ENCODE measurements around the gene SOBP. TPM values are rescaled to one million over a fixed set of nuclear protein-coding genes. Genes with fewer than 3 reads are reported as not detected.

The SOBP gene
- total and polyA plus RNA-seq, 7 donors, result 5.7 to 27.6 (median 19.5) TPM

GRCh38 chr6:107690643-107691061 lies 200.7 kb downstream of the SOBP start:
- no peaks in the 10 kb centered on the region for H3K36me3 ChIP-seq (ENCODE audit: insufficient read depth in 1 of 2, low read depth in 1 of 2)
- no peaks in the 10 kb centered on the region for H3K9me3 ChIP-seq
- H3K4me1 ChIP-seq, result no peaks in the 10 kb centered on the region
- no peaks in the 10 kb centered on the region for H3K27me3 ChIP-seq (ENCODE audit: insufficient read depth in 3 of 3, low read length in 2 of 3)
- DNase-seq, result no peak
- intact Hi-C loops (cut with DNase I), result no loop called here
- no peak overlapping the region for H3K4me3 ChIP-seq
- 31 to 32% (median 32%) methylated on average over 6 of the region's 6 CpGs for WGBS, 3 donors
- TF ChIP-seq, protein P1, sequence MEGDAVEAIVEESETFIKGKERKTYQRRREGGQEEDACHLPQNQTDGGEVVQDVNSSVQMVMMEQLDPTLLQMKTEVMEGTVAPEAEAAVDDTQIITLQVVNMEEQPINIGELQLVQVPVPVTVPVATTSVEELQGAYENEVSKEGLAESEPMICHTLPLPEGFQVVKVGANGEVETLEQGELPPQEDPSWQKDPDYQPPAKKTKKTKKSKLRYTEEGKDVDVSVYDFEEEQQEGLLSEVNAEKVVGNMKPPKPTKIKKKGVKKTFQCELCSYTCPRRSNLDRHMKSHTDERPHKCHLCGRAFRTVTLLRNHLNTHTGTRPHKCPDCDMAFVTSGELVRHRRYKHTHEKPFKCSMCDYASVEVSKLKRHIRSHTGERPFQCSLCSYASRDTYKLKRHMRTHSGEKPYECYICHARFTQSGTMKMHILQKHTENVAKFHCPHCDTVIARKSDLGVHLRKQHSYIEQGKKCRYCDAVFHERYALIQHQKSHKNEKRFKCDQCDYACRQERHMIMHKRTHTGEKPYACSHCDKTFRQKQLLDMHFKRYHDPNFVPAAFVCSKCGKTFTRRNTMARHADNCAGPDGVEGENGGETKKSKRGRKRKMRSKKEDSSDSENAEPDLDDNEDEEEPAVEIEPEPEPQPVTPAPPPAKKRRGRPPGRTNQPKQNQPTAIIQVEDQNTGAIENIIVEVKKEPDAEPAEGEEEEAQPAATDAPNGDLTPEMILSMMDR (IDR thresholded peaks at IDR 0.05), result no peak
- no peak overlapping the region for H3K27ac ChIP-seq
- ATAC-seq, result peak in 1 of 4 donors; percentile 27

- Histone ChIP-seq H3K27me3 (ENCODE audit: insufficient read depth in 3 of 3, low read length in 2 of 3) (no peaks in the 10 kb centered on the region), H3K36me3 (ENCODE audit: insufficient read depth in 1 of 2, low read depth in 1 of 2) (no peaks in the 10 kb centered on the region), H3K4me3 (no peak overlapping the region), H3K4me1 (no peaks in the 10 kb centered on the region), H3K9me3 (no peaks in the 10 kb centered on the region), H3K27ac (no peak overlapping the region)
- no peak for DNase-seq
- 25 to 39% (median 31%) methylated on average over 12 of the region's 12 CpGs for WGBS, 3 donors
- ATAC-seq, result peak in 1 of 4 donors; percentile 40
- TF ChIP-seq, protein P1 (IDR thresholded peaks at IDR 0.05), result no peak
- intact Hi-C loops (cut with DNase I), result no loop called here
Observed at GRCh38 chr6:107691062-107691751, 201.3 kb downstream of the SOBP start.

DNA sequence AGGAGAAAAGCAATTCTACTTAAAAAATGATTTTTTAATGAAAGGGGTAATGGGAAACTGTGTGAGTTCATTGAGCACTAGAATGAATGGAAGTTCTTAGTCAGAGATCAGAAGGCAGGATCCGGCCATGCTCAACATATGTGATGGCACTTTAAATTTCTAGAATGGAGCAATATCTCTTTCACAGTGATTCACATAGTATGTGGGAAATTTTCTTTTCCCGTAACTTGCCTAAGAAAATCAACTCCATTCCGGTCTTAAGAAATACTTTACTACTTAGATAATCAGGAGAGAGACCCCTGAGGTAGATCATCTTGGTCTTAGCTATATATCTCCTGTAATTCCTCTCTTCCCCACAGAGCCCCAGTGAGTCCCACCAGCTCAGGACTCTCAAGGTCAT lies 202.4 kb downstream of the SOBP start:
- intact Hi-C loops (cut with DNase I), result no loop called here
- no peak for ATAC-seq
- Histone ChIP-seq H3K27me3 (ENCODE audit: insufficient read depth in 3 of 3, low read length in 2 of 3) (no peaks in the 10 kb centered on the region), H3K36me3 (ENCODE audit: insufficient read depth in 1 of 2, low read depth in 1 of 2) (no peaks in the 10 kb centered on the region), H3K4me1 (no peaks in the 10 kb centered on the region), H3K27ac (no peak overlapping the region), H3K9me3 (no peaks in the 10 kb centered on the region), H3K4me3 (no peak overlapping the region)
- TF ChIP-seq, protein P1 (IDR thresholded peaks at IDR 0.05), result no peak
- 94% methylated on average over 3 of the region's 3 CpGs for WGBS, 3 donors
- DNase-seq, result no peak

DNA sequence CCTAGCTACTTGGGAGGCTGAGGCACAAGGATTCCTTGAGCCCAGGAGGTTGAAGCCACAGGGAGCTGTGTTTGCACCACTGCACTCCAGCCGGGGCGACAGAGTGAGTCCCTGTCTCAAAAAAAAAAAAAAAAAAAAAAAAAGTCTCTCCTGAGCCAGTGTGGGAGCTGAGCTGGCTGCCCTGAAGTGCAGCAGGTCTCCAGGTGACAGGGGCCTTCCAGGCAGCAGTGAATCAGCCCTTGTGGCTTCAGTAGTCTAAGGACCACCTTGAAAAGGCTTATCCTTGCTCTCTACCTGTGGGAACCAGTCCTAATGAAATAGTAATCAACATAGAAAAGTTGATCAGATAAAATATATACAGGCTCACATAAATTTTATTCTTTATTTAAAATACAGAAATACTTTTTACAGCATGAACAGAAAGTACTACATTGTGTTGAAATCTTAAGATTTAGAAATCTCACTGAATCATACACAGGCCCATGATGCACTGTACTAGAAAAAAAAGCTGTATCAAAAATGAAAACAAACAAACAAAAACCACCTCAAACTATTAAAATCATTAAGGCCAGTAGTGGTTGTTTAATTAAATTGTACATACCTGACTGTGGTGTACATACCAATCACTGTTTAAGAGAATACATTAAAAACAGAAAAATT lies 205.3 kb downstream of the SOBP start:
- 96 to 100% (median 100%) methylated on average over 2 of the region's 2 CpGs for WGBS, 3 donors
- TF ChIP-seq, protein P1 (IDR thresholded peaks at IDR 0.05), result no peak
- Histone ChIP-seq H3K27ac (no peak overlapping the region), H3K9me3 (no peaks in the 10 kb centered on the region), H3K4me3 (no peak overlapping the region), H3K27me3 (ENCODE audit: insufficient read depth in 3 of 3, low read length in 2 of 3) (no peaks in the 10 kb centered on the region), H3K4me1 (no peaks in the 10 kb centered on the region), H3K36me3 (ENCODE audit: insufficient read depth in 1 of 2, low read depth in 1 of 2) (no peaks in the 10 kb centered on the region)
- intact Hi-C loops (cut with DNase I), result no loop called here
- no peak for ATAC-seq
- DNase-seq, result no peak
